Activated CD8-positive, alpha-beta T cell treated with anti-CD3 and anti-CD28 coated beads for 36 hours (primary cell): Measurements from ENCODE around the gene TK2. TPM values are rescaled to one million over a fixed set of nuclear protein-coding genes. Genes with fewer than 3 reads are reported as not detected.

Experiments used
- ATAC-seq: fragments of 200-7000 bp; cut with Tn5 transposase; one replicate; pipeline ENCODE4 v1.10.0; 2021; ENCODE audit warnings: mild to moderate bottlenecking, moderate library complexity
- CTCF ChIA-PET: fragments of 350-600 bp; sonication (Branson Sonifier 250); formaldehyde crosslinking; loops from one replicate; lab custom pipeline; 2021; ENCODE audit warnings: antibody characterized with exemption; lab: Charles Lee
- POLR2A ChIA-PET: fragments of 350-600 bp; sonication (Branson Sonifier 250); formaldehyde crosslinking; loops from one replicate; lab custom pipeline; 2021; ENCODE audit warnings: antibody characterized with exemption; lab: Charles Lee
- DNase-seq: peaks from one replicate; pipeline ENCODE4 v3.0.0-alpha.2; 2020
- H3K27ac Mint-ChIP-seq: one replicate; pipeline ENCODE4 v1.8.0; 2021; ENCODE audit warnings: mild to moderate bottlenecking, mixed read lengths
- H3K27me3 Mint-ChIP-seq: one replicate; pipeline ENCODE4 v1.8.0; 2021; ENCODE audit warnings: mixed read lengths
- H3K36me3 Mint-ChIP-seq: one replicate; pipeline ENCODE4 v1.8.0; 2021; ENCODE audit warnings: low read depth, mixed read lengths
- H3K4me1 Mint-ChIP-seq: one replicate; pipeline ENCODE4 v1.8.0; 2021; ENCODE audit warnings: low read depth, mixed read lengths
- H3K4me3 Mint-ChIP-seq: one replicate; pipeline ENCODE4 v1.8.0; 2021; ENCODE audit warnings: mild to moderate bottlenecking, moderate library complexity, mixed read lengths
- H3K9me3 Mint-ChIP-seq: one replicate; pipeline ENCODE4 v1.8.0; 2021; ENCODE audit warnings: mixed read lengths
- CTCF ChIP-seq: fragments of 200-600 bp; IDR thresholded peaks from one replicate; pipeline ENCODE4 v1.8.0; 2022; ENCODE audit warnings: antibody characterized with exemption, mild to moderate bottlenecking
- intact Hi-C: fragments of 100-400 bp; cut with micrococcal nuclease; formaldehyde crosslinking; loops from one replicate; pipeline ENCODE4 v1.10.0; 2022
- total RNA-seq, 2 experiments: library from RNA; stranded (reverse); gene quantifications; one replicate each; pipeline ENCODE4 v1.2.3, GENCODE V29; 2021

Gene TK2
- total RNA-seq, 2 experiments from 2014 or later: 3.2 to 4.4 TPM

- DNase-seq (no peak), ATAC-seq (no peak)
- no peaks in the 10 kb centered on the region for H3K27me3 Mint-ChIP-seq
- H3K4me1 Mint-ChIP-seq: peaks cover 10% of the 10 kb centered on the region
- no peak for TF ChIP-seq CTCF
- H3K9me3 Mint-ChIP-seq: no peaks in the 10 kb centered on the region
- intact Hi-C loops: no loop called here
- no peak overlapping the region for H3K27ac Mint-ChIP-seq
- ChIA-PET POLR2A (interaction anchor here (1.1 kb wide), 1 partner anchor 8 kb away, joined by 5 read pairs; no protein-coding TSS in a partner anchor), CTCF (interaction anchor here (1.0 to 2.6 kb wide), 6 partner anchors 14 to 82 kb away, joined by 3 to 10 read pairs (median 4); partner anchors contain the start of gene CKLF)
- no peak overlapping the region for H3K4me3 Mint-ChIP-seq
- no peaks in the 10 kb centered on the region for H3K36me3 Mint-ChIP-seq
These were observed 39.6 kb downstream of the TK2 start for GRCh38 chr16:66510298-66510697.

- no peak for ATAC-seq
These were observed 40.3 kb downstream of the TK2 start for GRCh38 chr16:66509576-66509975.

GRCh38 chr16:66508914-66509496 is 40.9 kb downstream of the TK2 start:
- peaks cover 7% of the 10 kb centered on the region for H3K4me1 Mint-ChIP-seq
- no peaks in the 10 kb centered on the region for H3K36me3 Mint-ChIP-seq
- no peaks in the 10 kb centered on the region for H3K27me3 Mint-ChIP-seq
- DNase-seq: no peak
- H3K27ac Mint-ChIP-seq: no peak overlapping the region
- H3K4me3 Mint-ChIP-seq: no peak overlapping the region
- intact Hi-C loops: no loop called here
- ATAC-seq: no peak
- ChIA-PET CTCF (interaction anchor here (1.3 to 2.1 kb wide), 4 partner anchors 17 to 83 kb away, joined by 3 to 7 read pairs (median 3); no protein-coding TSS in a partner anchor), POLR2A (no interaction called here)
- no peak for TF ChIP-seq CTCF
- no peaks in the 10 kb centered on the region for H3K9me3 Mint-ChIP-seq

More at GRCh38 chr16:66509576-66509975, 40.3 kb downstream of the TK2 start:
- no peaks in the 10 kb centered on the region for H3K36me3 Mint-ChIP-seq
- H3K27me3 Mint-ChIP-seq: no peaks in the 10 kb centered on the region
- TF ChIP-seq CTCF: no peak
- H3K4me3 Mint-ChIP-seq: no peak overlapping the region
- ChIA-PET POLR2A (no interaction called here), CTCF (interaction anchor here (1.2 to 2.1 kb wide), 4 partner anchors 17 to 83 kb away, joined by 3 to 7 read pairs (median 3); no protein-coding TSS in a partner anchor)
- intact Hi-C loops: no loop called here
- H3K9me3 Mint-ChIP-seq: no peaks in the 10 kb centered on the region
- no peak for DNase-seq
- no peak overlapping the region for H3K27ac Mint-ChIP-seq
- H3K4me1 Mint-ChIP-seq: peaks cover 7% of the 10 kb centered on the region

- no peak overlapping the region for H3K27ac Mint-ChIP-seq
- intact Hi-C loops: no loop called here
- peaks cover 7% of the 10 kb centered on the region for H3K4me1 Mint-ChIP-seq
- H3K36me3 Mint-ChIP-seq: no peaks in the 10 kb centered on the region
- ATAC-seq (peak; percentile 27), DNase-seq (no peak)
- CTCF ChIA-PET: interaction anchor here (0.9 to 1.4 kb wide), 4 partner anchors 25 to 102 kb away, joined by 3 to 4 read pairs (median 3); no protein-coding TSS in a partner anchor
- H3K4me3 Mint-ChIP-seq: no peak overlapping the region
- H3K9me3 Mint-ChIP-seq: no peaks in the 10 kb centered on the region
- POLR2A ChIA-PET: interaction anchor here (0.7 kb wide), 1 partner anchor 26 kb away, joined by 3 read pairs; no protein-coding TSS in a partner anchor
- no peak for TF ChIP-seq CTCF
- no peaks in the 10 kb centered on the region for H3K27me3 Mint-ChIP-seq
These were observed 41.5 kb downstream of the TK2 start for GRCh38 chr16:66508248-66508913.
